GM23248 (cell line): ENCODE data around the gene POR.

ENCODE experiments used
- EZH2 ChIP-seq: fragments of 200-600 bp; sonication (generic); IDR thresholded peaks from 2 replicates; pipeline ENCODE4 v1.6.1; 2018; ENCODE audit warnings: antibody characterized with exemption, mild to moderate bottlenecking; ENCODE audit not compliant: insufficient read depth, poor library complexity, severe bottlenecking
- EZH2phosphoT487 ChIP-seq: fragments of 200-600 bp; sonication (generic); IDR thresholded peaks from 2 replicates; pipeline ENCODE4 v1.6.1; 2018; ENCODE audit warnings: antibody characterized with exemption, moderate library complexity, mild to moderate bottlenecking, low read depth; ENCODE audit not compliant: insufficient read depth

DNA sequence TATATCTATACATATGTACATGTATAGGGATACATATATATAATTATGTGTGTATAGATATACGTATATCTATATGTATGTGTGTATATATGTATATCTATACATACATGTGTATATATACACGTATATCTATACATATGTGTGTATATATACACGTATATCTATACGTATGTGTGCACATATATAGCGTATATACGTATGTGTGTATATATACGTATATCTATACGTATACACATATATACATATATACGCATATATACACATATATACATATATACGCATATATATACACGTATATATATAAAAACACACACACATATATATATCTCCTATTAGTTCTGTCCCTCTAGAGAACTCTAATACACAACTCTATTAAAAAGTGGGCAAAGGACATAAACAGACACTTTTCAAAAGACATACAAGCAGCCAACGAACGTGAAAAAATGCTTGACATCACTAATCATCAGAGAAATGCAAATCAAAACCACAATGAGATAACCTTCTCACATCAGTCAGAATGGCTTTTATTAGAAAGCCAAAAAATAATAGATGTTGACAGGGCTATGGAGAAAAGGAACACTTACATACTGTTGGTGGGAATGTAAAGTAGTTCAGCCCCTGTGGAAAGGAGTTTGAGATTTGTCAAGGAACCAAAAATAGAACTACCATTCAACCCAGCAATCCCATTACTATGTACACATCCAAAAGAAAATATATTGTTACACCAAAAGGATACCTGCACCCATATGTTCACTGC lies 101.4 kb downstream of the POR start:
- no peak for TF ChIP-seq EZH2
- no peak for TF ChIP-seq EZH2phosphoT487
